Neuron (in vitro differentiated cells): ENCODE data around the gene EXOSC10.
A peak's percentile ranks its signal among the peaks of the same experiment; 100 is the strongest.
"Not testable (repeated sequence)": the region's sequence is repeated elsewhere in the genome, so short reads cannot be mapped to it uniquely, and the experiment has no call there.

Source experiments
- H2AFZ ChIP-seq: one replicate; pipeline ENCODE4 v1.6.1; 2013; ENCODE audit warnings: low read depth, mild to moderate bottlenecking, inconsistent platforms, low read length, moderate library complexity
- H3K27me3 ChIP-seq: one replicate; pipeline ENCODE4 v1.6.1; 2013; ENCODE audit warnings: low read length; ENCODE audit not compliant: insufficient read depth
- H3K36me3 ChIP-seq: one replicate; pipeline ENCODE4 v1.6.1; 2013; ENCODE audit warnings: low read length; ENCODE audit not compliant: insufficient read depth
- H3K4me1 ChIP-seq: one replicate; pipeline ENCODE4 v1.6.1; 2013; ENCODE audit warnings: low read length; ENCODE audit not compliant: insufficient read depth
- H3K4me3 ChIP-seq: 2 replicates; pipeline ENCODE4 v1.5.1; 2013; ENCODE audit warnings: mild to moderate bottlenecking, low read length, moderate library complexity
- H3K9me3 ChIP-seq: one replicate; pipeline ENCODE4 v1.6.1; 2013; ENCODE audit warnings: low read length

Gene EXOSC10

DNA sequence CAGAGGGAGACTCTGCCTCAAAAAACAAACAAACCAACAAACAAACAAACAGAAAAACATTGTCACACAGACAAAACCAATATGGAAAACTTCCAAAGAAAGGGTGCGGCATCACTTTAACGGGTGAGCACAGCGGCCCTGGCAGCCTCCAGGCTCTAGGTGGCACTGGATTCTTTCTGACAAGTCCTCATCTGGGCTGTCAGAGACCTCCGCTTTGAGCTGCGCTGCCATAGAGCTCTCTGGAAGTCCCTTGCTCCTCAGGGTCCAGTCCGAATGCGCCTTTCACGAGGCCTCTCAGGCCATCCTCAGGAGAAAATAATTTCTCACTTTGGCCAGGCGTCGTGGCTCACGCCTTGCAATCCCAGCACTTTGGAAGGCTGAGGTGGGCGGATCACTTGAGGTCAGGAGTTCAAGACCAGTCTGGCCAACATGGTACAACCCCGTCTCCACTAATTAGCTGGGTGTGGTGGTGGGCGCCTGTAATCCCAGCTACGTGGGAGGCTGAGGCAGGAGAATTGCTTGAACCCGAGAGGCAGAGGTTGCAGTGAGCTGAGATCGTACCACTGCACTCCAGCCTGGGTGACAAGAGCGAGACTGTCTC lies 35.6 kb downstream of the EXOSC10 start:
- not testable (repeated sequence) for H3K9me3 ChIP-seq, H3K4me1 ChIP-seq, H3K4me3 ChIP-seq, H2AFZ ChIP-seq, H3K27me3 ChIP-seq
- peaks cover 45% of the 10 kb centered on the region for H3K36me3 ChIP-seq

GRCh38 chr1:11062965-11063401 lies 36.7 kb downstream of the EXOSC10 start:
- H3K27me3 ChIP-seq: no peaks in the 10 kb centered on the region
- H3K4me3 ChIP-seq: no peak overlapping the region
- peaks cover 14% of the 10 kb centered on the region for H3K4me1 ChIP-seq
- no peaks in the 10 kb centered on the region for H3K9me3 ChIP-seq
- H3K36me3 ChIP-seq: peaks cover 36% of the 10 kb centered on the region
- H2AFZ ChIP-seq: no peak overlapping the region

- Histone ChIP-seq H3K4me3 (no peak overlapping the region), H3K9me3 (no peaks in the 10 kb centered on the region), H3K27me3 (no peaks in the 10 kb centered on the region), H3K4me1 (peaks cover 14% of the 10 kb centered on the region), H2AFZ (no peak overlapping the region), H3K36me3 (peaks cover 40% of the 10 kb centered on the region)
Measured at GRCh38 chr1:11061652-11062365, 37.9 kb downstream of the EXOSC10 start.

DNA sequence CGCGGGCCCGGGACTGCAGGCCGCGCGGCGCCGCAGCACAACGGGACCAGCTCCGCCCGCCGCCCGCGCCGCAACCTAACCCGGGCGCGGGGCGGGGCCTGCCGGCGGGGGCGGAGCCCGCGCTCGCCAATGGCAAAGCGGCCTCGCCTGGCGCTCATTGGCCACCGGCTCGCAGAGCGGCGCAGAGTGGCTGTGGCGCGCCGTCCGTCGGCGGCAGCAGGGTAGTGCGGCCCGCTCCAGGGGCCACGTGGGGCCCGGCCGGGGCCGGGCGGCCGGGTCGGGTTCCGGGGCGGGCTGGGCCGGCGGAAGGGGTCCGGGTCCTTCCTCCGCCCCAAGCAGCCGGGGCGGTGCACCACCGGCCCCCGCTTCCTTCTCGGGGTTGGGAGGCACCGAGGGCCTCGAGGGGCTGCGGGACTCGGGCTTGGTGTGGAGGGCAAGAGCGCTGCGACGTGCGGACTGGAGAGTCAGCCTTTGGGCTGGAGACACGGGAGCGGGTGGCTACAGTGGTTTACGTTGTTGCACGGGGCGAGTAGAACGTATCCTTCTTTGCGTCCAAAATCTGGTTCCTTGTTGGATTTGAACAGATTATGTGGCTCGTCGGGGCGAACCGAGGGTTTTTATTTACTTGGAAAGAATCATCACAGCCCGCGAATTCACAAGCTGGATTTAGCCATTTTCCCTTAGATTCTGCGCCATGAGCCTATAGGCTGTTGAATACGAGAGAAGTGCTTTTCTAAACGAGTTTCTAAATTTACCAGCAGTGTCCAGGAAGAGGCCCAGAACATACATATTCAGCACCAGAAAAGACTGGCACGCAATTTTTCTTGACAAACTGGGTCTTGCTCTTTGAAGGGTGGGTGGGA lies 39.5 kb downstream of the EXOSC10 start, which contains the start of gene SRM:
Gene SRM, minus strand, starts transcription at position 51 of the 863 bp plus-strand sequence. CDS start 75 bp downstream, outside the sequence.
- H3K36me3 ChIP-seq: peaks cover 37% of the 10 kb centered on the region
- no peaks in the 10 kb centered on the region for H3K9me3 ChIP-seq
- peak within 1 kb of the TSS; percentile 99 for H2AFZ ChIP-seq
- no peaks in the 10 kb centered on the region for H3K27me3 ChIP-seq
- peaks cover 14% of the 10 kb centered on the region for H3K4me1 ChIP-seq
- peak within 1 kb of the TSS; percentile 96 for H3K4me3 ChIP-seq

DNA sequence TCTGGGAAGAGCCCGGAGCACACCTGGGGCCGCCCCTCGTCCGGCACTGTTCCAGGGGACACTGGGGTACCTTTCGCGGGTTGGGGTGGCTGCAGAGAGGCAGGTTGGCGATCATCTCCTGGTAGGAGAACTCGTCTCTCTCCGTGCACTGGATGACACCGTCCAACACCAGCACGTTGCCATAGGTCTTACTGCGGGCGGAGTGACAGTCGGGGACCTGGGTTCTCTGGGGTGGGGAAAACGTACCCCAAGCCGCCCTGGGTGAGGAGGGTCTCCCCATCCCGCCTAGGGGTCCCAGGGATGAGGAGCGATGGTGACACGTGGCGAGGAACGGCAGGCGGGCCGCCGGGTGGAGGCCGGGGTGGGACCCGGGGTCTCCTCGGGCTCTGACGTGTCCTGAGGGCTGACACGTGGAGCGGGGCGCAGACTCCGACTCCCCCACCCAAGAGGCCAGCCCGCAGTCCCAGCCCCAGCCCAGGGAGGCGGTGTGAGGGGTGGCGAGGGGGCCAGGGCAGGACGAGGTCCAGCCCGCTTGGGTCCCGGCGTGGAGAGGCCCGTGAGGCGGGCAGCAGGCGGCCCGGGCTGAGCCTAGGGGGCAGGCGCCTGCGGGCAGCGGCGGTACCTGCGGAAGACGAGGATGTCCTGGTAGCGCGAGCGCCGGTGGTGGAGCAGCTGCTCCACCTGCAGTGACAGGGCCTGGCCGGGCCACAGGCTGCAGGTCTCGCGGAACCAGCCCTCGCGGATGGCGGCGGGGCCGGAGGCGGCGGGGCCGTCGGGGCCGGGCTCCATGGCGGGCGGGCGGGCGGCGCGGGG lies 40.3 kb downstream of the EXOSC10 start:
- peaks cover 33% of the 10 kb centered on the region for H3K36me3 ChIP-seq
- H3K4me3 ChIP-seq: peak overlapping the region; percentile 96
- peak overlapping the region; percentile 73 for H2AFZ ChIP-seq
- no peaks in the 10 kb centered on the region for H3K27me3 ChIP-seq
- peaks cover 14% of the 10 kb centered on the region for H3K4me1 ChIP-seq
- no peaks in the 10 kb centered on the region for H3K9me3 ChIP-seq

DNA sequence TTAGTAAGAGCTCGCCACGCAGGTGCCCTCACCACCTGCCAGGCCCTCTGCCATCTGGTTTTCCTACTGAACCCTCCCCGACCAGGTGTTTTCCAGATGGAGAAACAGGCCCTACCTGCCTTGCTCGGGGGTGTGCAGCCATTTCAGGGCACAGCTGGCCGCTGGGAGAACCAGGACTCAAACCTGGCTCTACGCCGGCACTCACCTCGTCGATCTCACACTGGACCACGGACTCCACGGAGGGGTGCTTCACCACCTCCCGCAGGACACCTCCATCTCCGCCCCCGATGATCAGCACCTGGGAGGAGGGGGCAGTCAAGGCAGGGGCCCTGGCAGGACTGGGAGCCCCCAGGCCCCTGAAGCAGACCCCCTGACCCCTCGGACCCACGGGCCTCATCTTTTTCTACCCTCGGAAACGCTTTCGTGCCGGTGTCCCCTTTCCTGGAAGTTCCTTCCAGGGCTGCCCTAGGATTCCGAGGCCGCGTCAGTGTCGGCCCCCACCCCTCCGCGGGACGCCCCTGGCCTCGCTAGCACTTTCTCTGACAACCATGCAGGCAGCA lies 41.0 kb downstream of the EXOSC10 start:
- no peak overlapping the region for H2AFZ ChIP-seq
- no peaks in the 10 kb centered on the region for H3K9me3 ChIP-seq
- H3K4me1 ChIP-seq: peaks cover 14% of the 10 kb centered on the region
- H3K4me3 ChIP-seq: peak overlapping the region; percentile 96
- H3K36me3 ChIP-seq: peaks cover 32% of the 10 kb centered on the region
- no peaks in the 10 kb centered on the region for H3K27me3 ChIP-seq

- H3K27me3 ChIP-seq: no peaks in the 10 kb centered on the region
- H3K4me3 ChIP-seq: no peak overlapping the region
- H3K4me1 ChIP-seq: peaks cover 14% of the 10 kb centered on the region
- H2AFZ ChIP-seq: no peak overlapping the region
- no peaks in the 10 kb centered on the region for H3K9me3 ChIP-seq
- peaks cover 27% of the 10 kb centered on the region for H3K36me3 ChIP-seq
Measured at GRCh38 chr1:11058026-11058425, 41.6 kb downstream of the EXOSC10 start.

DNA sequence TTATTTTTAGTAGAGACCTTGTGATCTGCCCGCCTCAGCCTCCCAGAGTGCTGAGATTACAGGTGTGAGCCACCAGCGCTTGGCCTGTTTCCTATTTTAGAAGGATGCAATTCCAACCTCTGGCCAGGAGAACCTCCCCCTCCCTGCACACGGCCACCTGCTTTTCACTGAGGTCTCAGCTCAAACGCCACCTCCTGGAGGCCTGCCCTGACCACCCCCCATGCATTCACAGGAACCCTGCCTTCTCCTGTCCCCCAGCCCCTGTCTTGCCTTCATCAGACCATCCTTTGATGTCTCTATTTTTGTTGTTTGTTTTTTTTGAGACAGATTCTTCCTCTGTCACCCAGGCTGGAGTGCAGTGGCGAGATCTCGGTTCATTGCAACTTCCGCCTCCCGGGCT lies 42.2 kb downstream of the EXOSC10 start:
- peaks cover 14% of the 10 kb centered on the region for H3K4me1 ChIP-seq
- H3K36me3 ChIP-seq: peaks cover 25% of the 10 kb centered on the region
- H3K27me3 ChIP-seq: no peaks in the 10 kb centered on the region
- H3K9me3 ChIP-seq: no peaks in the 10 kb centered on the region
- no peak overlapping the region for H2AFZ ChIP-seq
- H3K4me3 ChIP-seq: no peak overlapping the region

GRCh38 chr1:11056504-11056903 lies 43.2 kb downstream of the EXOSC10 start:
- peaks cover 14% of the 10 kb centered on the region for H3K4me1 ChIP-seq
- no peak overlapping the region for H3K4me3 ChIP-seq
- no peaks in the 10 kb centered on the region for H3K27me3 ChIP-seq
- H2AFZ ChIP-seq: no peak overlapping the region
- no peaks in the 10 kb centered on the region for H3K9me3 ChIP-seq
- H3K36me3 ChIP-seq: peaks cover 22% of the 10 kb centered on the region

- H3K4me3 ChIP-seq: no peak overlapping the region
- peaks cover 10% of the 10 kb centered on the region for H3K4me1 ChIP-seq
- no peaks in the 10 kb centered on the region for H3K9me3 ChIP-seq
- H3K36me3 ChIP-seq: peaks cover 22% of the 10 kb centered on the region
- H3K27me3 ChIP-seq: no peaks in the 10 kb centered on the region
- no peak overlapping the region for H2AFZ ChIP-seq
Measured at GRCh38 chr1:11055676-11056075, 44.0 kb downstream of the EXOSC10 start.

GRCh38 chr1:11054666-11055065 lies 45.0 kb downstream of the EXOSC10 start:
- Histone ChIP-seq H3K27me3 (no peaks in the 10 kb centered on the region), H3K9me3 (no peaks in the 10 kb centered on the region), H3K4me3 (no peak overlapping the region), H3K36me3 (peaks cover 22% of the 10 kb centered on the region), H3K4me1 (peaks cover 7% of the 10 kb centered on the region), H2AFZ (no peak overlapping the region)

GRCh38 chr1:11054181-11054580 lies 45.5 kb downstream of the EXOSC10 start:
- Histone ChIP-seq H3K9me3 (no peaks in the 10 kb centered on the region), H3K36me3 (peaks cover 22% of the 10 kb centered on the region), H3K27me3 (no peaks in the 10 kb centered on the region), H2AFZ (no peak overlapping the region), H3K4me3 (no peak overlapping the region), H3K4me1 (peaks cover 7% of the 10 kb centered on the region)
